ENCODE data around the gene CD3G. TPM values are rescaled to one million over a fixed set of nuclear protein-coding genes. Genes with fewer than 3 reads are reported as not detected.

The CD3G gene
- total and polyA plus RNA-seq, 2 of the 4 experiments (the other 2 are of a cell fraction) = not detected

DNA sequence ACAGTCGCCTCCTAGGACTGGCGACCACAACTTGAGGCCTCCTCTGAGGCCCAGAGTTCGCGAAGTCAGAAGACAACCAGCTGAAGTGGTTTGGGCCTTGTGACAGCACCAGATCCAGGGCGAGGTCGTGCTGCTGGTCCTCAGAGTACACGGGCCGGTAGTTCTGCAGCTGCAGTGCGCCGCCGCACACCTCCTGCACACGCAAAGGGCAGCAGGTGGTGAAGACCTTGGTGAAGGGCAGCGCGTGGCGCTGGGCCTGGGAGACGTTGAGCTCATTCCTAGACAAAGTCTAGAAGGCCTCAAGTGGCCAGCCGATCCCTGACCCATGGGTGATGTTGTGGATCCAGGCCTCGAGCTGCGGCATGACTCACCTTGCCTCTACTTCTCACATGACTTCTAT lies 21.4 kb upstream of the CD3G start:
- H3K14ac ChIP-seq (replicated peaks; ENCODE audit: low read depth, low read length) = no peak overlapping the region
- H2BK5ac ChIP-seq (ENCODE audit: low read depth, low read length, poor library complexity, severe bottlenecking) = no peak overlapping the region
- H3K27me3 ChIP-seq (ENCODE audit: control insufficient read depth, insufficient read depth, low read length) = peaks cover 2% of the 10 kb centered on the region
- no peak overlapping the region for H2BK15ac ChIP-seq (ENCODE audit: low read depth, low read length)
- H2AK5ac ChIP-seq (ENCODE audit: low read depth, low read length) = no peak overlapping the region
- no peak overlapping the region for H3K56ac ChIP-seq (ENCODE audit: extremely low read depth, insufficient read depth, low read length)
- H3K4me3 ChIP-seq (ENCODE audit: insufficient read depth, low read depth, low read length) = no peak overlapping the region
- no peak overlapping the region for H2AFZ ChIP-seq (replicated peaks; ENCODE audit: low read length, poor library complexity)
- no peak overlapping the region for H2BK20ac ChIP-seq (ENCODE audit: low read depth, low read length)
- no peak for TF ChIP-seq MAZ (IDR thresholded peaks at IDR 0.05; ENCODE audit: borderline replicate concordance, low read depth, low read length)
- no peak for TF ChIP-seq MAFK (IDR thresholded peaks at IDR 0.05; ENCODE audit: low read depth, low read length)
- no peak for TF ChIP-seq USF2 (IDR thresholded peaks at IDR 0.05; ENCODE audit: low read depth, low read length)
- TF ChIP-seq SMC3 (IDR thresholded peaks at IDR 0.05; ENCODE audit: low read depth, low read length) = no peak
- no peak for TF ChIP-seq CEBPB (IDR thresholded peaks at IDR 0.05; ENCODE audit: low read depth, low read length)
- TF ChIP-seq POLR2A (IDR thresholded peaks at IDR 0.05; ENCODE audit: low read depth, low read length) = no peak
- TF ChIP-seq NFE2L2 (IDR thresholded peaks at IDR 0.05; ENCODE audit: low read depth, low read length) = no peak
- no peak for TF ChIP-seq RCOR1 (IDR thresholded peaks at IDR 0.05; ENCODE audit: insufficient replicate concordance, low read length)
- TF ChIP-seq CTCF (conservative IDR thresholded peaks at IDR 0.05; ENCODE audit: low read depth, low read length) = no peak
- TF ChIP-seq BHLHE40 (IDR thresholded peaks at IDR 0.05; ENCODE audit: low read depth, low read length) = no peak
- no peak for TF ChIP-seq RFX5 (IDR thresholded peaks at IDR 0.05; ENCODE audit: low read depth, low read length)
- no peak for TF ChIP-seq RAD21 (IDR thresholded peaks at IDR 0.05; ENCODE audit: low read length)
- TF ChIP-seq FOS (IDR thresholded peaks at IDR 0.05; ENCODE audit: low read depth, low read length) = no peak
- TF ChIP-seq, protein P1, sequence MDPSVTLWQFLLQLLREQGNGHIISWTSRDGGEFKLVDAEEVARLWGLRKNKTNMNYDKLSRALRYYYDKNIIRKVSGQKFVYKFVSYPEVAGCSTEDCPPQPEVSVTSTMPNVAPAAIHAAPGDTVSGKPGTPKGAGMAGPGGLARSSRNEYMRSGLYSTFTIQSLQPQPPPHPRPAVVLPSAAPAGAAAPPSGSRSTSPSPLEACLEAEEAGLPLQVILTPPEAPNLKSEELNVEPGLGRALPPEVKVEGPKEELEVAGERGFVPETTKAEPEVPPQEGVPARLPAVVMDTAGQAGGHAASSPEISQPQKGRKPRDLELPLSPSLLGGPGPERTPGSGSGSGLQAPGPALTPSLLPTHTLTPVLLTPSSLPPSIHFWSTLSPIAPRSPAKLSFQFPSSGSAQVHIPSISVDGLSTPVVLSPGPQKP (IDR thresholded peaks at IDR 0.05; ENCODE audit: borderline replicate concordance, low read depth, low read length) = no peak
- no peak for TF ChIP-seq CHD1 (IDR thresholded peaks at IDR 0.05; ENCODE audit: low read depth, low read length)
- TF ChIP-seq MXI1 (IDR thresholded peaks at IDR 0.05; ENCODE audit: borderline replicate concordance, low read depth, low read length) = no peak
- H4K8ac ChIP-seq (ENCODE audit: low read depth in 2 of 2, low read length in 2 of 2) = no peak overlapping the region
- H3K27ac ChIP-seq (ENCODE audit: insufficient read depth, low read length) = no peak overlapping the region
- no peaks in the 10 kb centered on the region for H3K9me3 ChIP-seq (ENCODE audit: control insufficient read depth, insufficient read depth, low read length)
- no peaks in the 10 kb centered on the region for H3K79me1 ChIP-seq (ENCODE audit: low read depth in 1 of 2, low read length in 2 of 2)
- no peaks in the 10 kb centered on the region for H3K36me3 ChIP-seq (ENCODE audit: control insufficient read depth, insufficient read depth, low read length)
- no peak overlapping the region for H3K4ac ChIP-seq (ENCODE audit: low read depth, low read length)
- no peak overlapping the region for H3K4me2 ChIP-seq (ENCODE audit: low read depth, low read length)
- no peak for DNase-seq
- WGBS, 2 experiments (ENCODE audit: extremely low coverage in 2 of 2, insufficient read length in 1 of 2) = 91% methylated on average over 4 of the region's 19 CpGs; no CpG with 5 or more reads in 1 of the 2 experiments
- H2AK9ac ChIP-seq (replicated peaks; ENCODE audit: low read depth, low read length, poor library complexity) = no peak overlapping the region
- H4K91ac ChIP-seq (ENCODE audit: insufficient read depth, low read depth, low read length) = no peak overlapping the region
- ChIA-PET CTCF (no interaction called here), POLR2A (ENCODE audit: unreplicated experiment) (no interaction called here)
- in situ Hi-C loops (cut with MboI; ENCODE audit: low sequenced_read_pairs) = no loop called here
- H3K23ac ChIP-seq (ENCODE audit: low read depth, low read length) = no peak overlapping the region
- no peak overlapping the region for H3K18ac ChIP-seq (ENCODE audit: low read depth, low read length)
- no peak overlapping the region for H2BK120ac ChIP-seq (ENCODE audit: low read depth, low read length)
- no TSS peak for BruUV-seq (replicated peaks)
- no peaks in the 10 kb centered on the region for H3K4me1 ChIP-seq (ENCODE audit: control insufficient read depth, insufficient read depth, low read length)
- dilution Hi-C loops (cut with HindIII; ENCODE audit: low sequenced_read_pairs, unreplicated experiment) = no loop called here
- ATAC-seq (ENCODE audit: low read depth) = no peak
- H4K5ac ChIP-seq (ENCODE audit: low read depth, low read length) = no peak overlapping the region
- intact Hi-C loops (cut with micrococcal nuclease) = no loop called here
- H3K9me1 ChIP-seq (ENCODE audit: insufficient read depth, low read length) = no peaks in the 10 kb centered on the region
- no peaks in the 10 kb centered on the region for H4K20me1 ChIP-seq (ENCODE audit: insufficient read depth, low read length)
- H3K9ac ChIP-seq (ENCODE audit: low read depth, low read length) = no peak overlapping the region

All from IMR-90 (cell line).